ENCODE data around the gene TEFM. TPM values are rescaled to one million over a fixed set of nuclear protein-coding genes. Genes with fewer than 3 reads are reported as not detected.
A peak's percentile ranks its signal among the peaks of the same experiment; 100 is the strongest.
"Not testable (repeated sequence)": the region's sequence is repeated elsewhere in the genome, so short reads cannot be mapped to it uniquely, and the experiment has no call there.

Gene TEFM
- total RNA-seq, 6 experiments from 2014 or later: 6.6 to 9.9 (median 8.1) TPM

GRCh38 chr17:30939051-30939689 is 33.1 kb upstream of the TEFM start:
- TF ChIP-seq CTCF (IDR thresholded peaks at IDR 0.05) (no peak), POLR2A (IDR thresholded peaks at IDR 0.05) (no peak)
- intact Hi-C loops (cut with DNase I): no loop called here
- H3K27ac ChIP-seq: peak overlapping the region in 2 of 3 donors; percentile 6 to 18
- ATAC-seq (peak; percentile 22 to 40 (median 38)), DNase-seq (no peak)
- 66% methylated on average over 10 of the region's 13 CpGs for WGBS (ENCODE audit: insufficient coverage, low coverage, low lambda C conversion rate, missing lambda C conversion rate)
- H3K36me3 ChIP-seq: no peaks in the 10 kb centered on the region
- no peaks in the 10 kb centered on the region for H3K9me3 ChIP-seq
- H3K4me3 ChIP-seq: no peak overlapping the region
- H3K27me3 ChIP-seq: no peaks in the 10 kb centered on the region
- no peaks in the 10 kb centered on the region for H3K4me1 ChIP-seq

- H3K27me3 ChIP-seq: no peaks in the 10 kb centered on the region
- WGBS (ENCODE audit: insufficient coverage, low coverage, low lambda C conversion rate, missing lambda C conversion rate): 52% methylated on average over 5 of the region's 5 CpGs
- H3K4me3 ChIP-seq: no peak overlapping the region
- intact Hi-C loops (cut with DNase I): no loop called here
- peak in 1 of 4 donors; percentile 23 for ATAC-seq
- H3K36me3 ChIP-seq: no peaks in the 10 kb centered on the region
- TF ChIP-seq POLR2A (IDR thresholded peaks at IDR 0.05) (no peak), CTCF (IDR thresholded peaks at IDR 0.05) (no peak)
- peaks cover 0 to 10% (median 0%) of the 10 kb centered on the region in 4 donors for H3K4me1 ChIP-seq
- no peak for DNase-seq
- H3K27ac ChIP-seq: no peak overlapping the region
- no peaks in the 10 kb centered on the region for H3K9me3 ChIP-seq
These were observed 27.9 kb upstream of the TEFM start for GRCh38 chr17:30933966-30934365.

GRCh38 chr17:30931582-30931981 is 25.5 kb upstream of the TEFM start:
- H3K27ac ChIP-seq; intact Hi-C loops (cut with DNase I); H3K4me3 ChIP-seq; H3K9me3 ChIP-seq; H3K27me3 ChIP-seq; H3K4me1 ChIP-seq; H3K36me3 ChIP-seq; ATAC-seq; DNase-seq: not testable (repeated sequence)
- 85% methylated on average over 7 of the region's 8 CpGs for WGBS (ENCODE audit: insufficient coverage, low coverage, low lambda C conversion rate, missing lambda C conversion rate)

GRCh38 chr17:30930495-30930894 is 24.5 kb upstream of the TEFM start:
- Histone ChIP-seq H3K27me3 (no peaks in the 10 kb centered on the region), H3K9me3 (no peaks in the 10 kb centered on the region), H3K27ac (no peak overlapping the region), H3K4me1 (peaks cover 0 to 10% (median 0%) of the 10 kb centered on the region in 4 donors), H3K36me3 (no peaks in the 10 kb centered on the region), H3K4me3 (no peak overlapping the region)
- peak in 1 of 3 donors; percentile 54 for DNase-seq
- intact Hi-C loops (cut with DNase I): no loop called here
- no peak for TF ChIP-seq CTCF (IDR thresholded peaks at IDR 0.05)
- TF ChIP-seq POLR2A (IDR thresholded peaks at IDR 0.05): no peak
- peak; percentile 47 to 88 (median 70) for ATAC-seq
- 31% methylated on average over 3 of the region's 3 CpGs for WGBS (ENCODE audit: insufficient coverage, low coverage, low lambda C conversion rate, missing lambda C conversion rate)

- ATAC-seq; intact Hi-C loops (cut with DNase I): not testable (repeated sequence)
- 93% methylated on average over 3 of the region's 3 CpGs for WGBS (ENCODE audit: insufficient coverage, low coverage, low lambda C conversion rate, missing lambda C conversion rate)
These were observed 23.8 kb upstream of the TEFM start for GRCh38 chr17:30929861-30930260.

More at GRCh38 chr17:30929861-30930260, 23.8 kb upstream of the TEFM start:
- H3K36me3 ChIP-seq, DNase-seq, H3K27me3 ChIP-seq, H3K9me3 ChIP-seq, H3K27ac ChIP-seq, H3K4me3 ChIP-seq, H3K4me1 ChIP-seq: not testable (repeated sequence)

All from right lobe of liver (tissue), 6 donors.